ENCODE measurements around the gene CACNA1E. TPM values are rescaled to one million over a fixed set of nuclear protein-coding genes. Genes with fewer than 3 reads are reported as not detected.
A peak's percentile ranks its signal among the peaks of the same experiment; 100 is the strongest.

Gene CACNA1E
- polyA plus RNA-seq (2013, experiment 1 of 2): 0.61 TPM
- polyA plus RNA-seq (2013, experiment 2 of 2): 0.40 TPM

DNA sequence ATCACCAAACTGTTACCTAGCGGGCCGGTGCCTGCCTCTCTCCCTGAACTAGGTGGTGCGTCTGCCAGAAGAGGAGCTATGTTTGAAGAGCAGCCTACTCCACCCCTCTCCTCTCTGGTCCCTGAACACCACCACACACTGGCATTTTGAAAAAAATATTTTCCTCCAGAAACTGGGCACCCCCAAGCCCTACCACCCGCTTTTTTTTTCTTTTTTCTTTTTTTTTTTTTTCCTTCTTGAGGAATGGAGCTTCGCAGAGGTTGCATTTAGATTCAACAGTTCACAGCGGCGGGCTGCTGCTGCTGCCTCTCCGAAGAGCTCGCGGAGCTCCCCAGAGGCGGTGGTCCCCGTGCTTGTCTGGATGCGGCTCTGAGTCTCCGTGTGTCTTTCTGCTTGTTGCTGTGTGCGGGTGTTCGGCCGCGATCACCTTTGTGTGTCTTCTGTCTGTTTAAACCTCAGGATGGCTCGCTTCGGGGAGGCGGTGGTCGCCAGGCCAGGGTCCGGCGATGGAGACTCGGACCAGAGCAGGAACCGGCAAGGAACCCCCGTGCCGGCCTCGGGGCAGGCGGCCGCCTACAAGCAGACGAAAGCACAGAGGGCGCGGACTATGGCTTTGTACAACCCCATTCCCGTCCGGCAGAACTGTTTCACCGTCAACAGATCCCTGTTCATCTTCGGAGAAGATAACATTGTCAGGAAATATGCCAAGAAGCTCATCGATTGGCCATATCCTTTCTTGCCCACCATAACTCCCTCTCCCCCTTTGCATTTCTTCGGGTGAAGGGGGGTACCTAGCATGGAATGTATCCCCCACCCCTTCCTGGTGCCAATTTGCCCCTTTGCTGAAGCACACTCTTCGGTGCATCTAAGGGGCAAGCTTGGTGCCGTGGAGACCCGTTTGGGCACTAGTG lies at the start of gene CACNA1E:
TSS of gene CACNA1E (plus strand) at position 233 of the 911 bp plus-strand sequence. CDS start at position 461, 228 bp downstream.
- Histone ChIP-seq H3K79me1 (ENCODE audit: low read depth, low read length) (no peaks in the 10 kb centered on the region), H3K23ac (ENCODE audit: low read depth, low read length, poor library complexity) (no peak within 1 kb of the TSS), H3K4me3 (ENCODE audit: low read length in 2 of 2) (peak within 1 kb of the TSS in 1 of 2 donors; percentile 76), H3K27me3 (ENCODE audit: control insufficient read depth in 3 of 3, insufficient read depth in 3 of 3, low read depth in 1 of 3, low read length in 3 of 3) (peaks cover 6 to 87% (median 42%) of the 10 kb centered on the region in 3 experiments), H3K4ac (ENCODE audit: low read length) (no peak within 1 kb of the TSS), H2BK120ac (ENCODE audit: low read depth, low read length) (peak within 1 kb of the TSS; percentile 69), H3K9me3 (replicated peaks in 1 of 2; ENCODE audit: control insufficient read depth in 2 of 2, insufficient read depth in 1 of 2, low read depth in 1 of 2, low read length in 2 of 2) (peaks cover 0 to 4% of the 10 kb centered on the region in 2 donors), H4K91ac (ENCODE audit: low read depth, low read length, poor library complexity) (no peak within 1 kb of the TSS), H2AK5ac (ENCODE audit: low read depth, low read length) (no peak within 1 kb of the TSS), H2AFZ (ENCODE audit: low read length) (peak within 1 kb of the TSS; percentile 89), H3K14ac (ENCODE audit: low read length) (no peak within 1 kb of the TSS), H2BK12ac (ENCODE audit: low read length) (peak within 1 kb of the TSS; percentile 49), H3K9ac (ENCODE audit: low read depth, low read length, poor library complexity) (peak within 1 kb of the TSS; percentile 79), H3K4me1 (ENCODE audit: control insufficient read depth in 2 of 2, insufficient read depth in 1 of 2, low read depth in 1 of 2, low read length in 2 of 2) (peaks cover 0 to 17% of the 10 kb centered on the region in 2 donors), H2BK5ac (ENCODE audit: low read length) (no peak within 1 kb of the TSS), H3K36me3 (replicated peaks in 1 of 2; ENCODE audit: control insufficient read depth in 2 of 2, insufficient read depth in 2 of 2, low read length in 2 of 2) (no peaks in the 10 kb centered on the region), H3K27ac (replicated peaks; ENCODE audit: low read length) (no peak within 1 kb of the TSS), H4K8ac (ENCODE audit: low read depth, low read length) (no peak within 1 kb of the TSS), H3K18ac (ENCODE audit: low read length) (peak within 1 kb of the TSS; percentile 93), H3K4me2 (ENCODE audit: insufficient read depth, low read length, poor library complexity, severe bottlenecking) (peak within 1 kb of the TSS; percentile 97), H2BK15ac (ENCODE audit: low read length) (peak within 1 kb of the TSS; percentile 60)
- no CpG with 5 or more reads among the region's 43 CpGs for WGBS, 2 donors (ENCODE audit: extremely low coverage in 2 of 2, insufficient read length in 2 of 2, insufficient replicate concordance in 1 of 2)
- DNase-seq (ENCODE audit: low spot score): no peak

- H4K8ac ChIP-seq (ENCODE audit: low read depth, low read length): no peak overlapping the region
- no peaks in the 10 kb centered on the region for H3K27me3 ChIP-seq (ENCODE audit: control insufficient read depth in 3 of 3, insufficient read depth in 3 of 3, low read depth in 1 of 3, low read length in 3 of 3)
- H3K4me3 ChIP-seq (ENCODE audit: low read length in 2 of 2): no peak overlapping the region
- H4K91ac ChIP-seq (ENCODE audit: low read depth, low read length, poor library complexity): no peak overlapping the region
- no peak overlapping the region for H2BK5ac ChIP-seq (ENCODE audit: low read length)
- H2BK15ac ChIP-seq (ENCODE audit: low read length): no peak overlapping the region
- no peak overlapping the region for H3K14ac ChIP-seq (ENCODE audit: low read length)
- H2BK12ac ChIP-seq (ENCODE audit: low read length): no peak overlapping the region
- no peak overlapping the region for H2BK120ac ChIP-seq (ENCODE audit: low read depth, low read length)
- H3K4me1 ChIP-seq (ENCODE audit: control insufficient read depth in 2 of 2, insufficient read depth in 1 of 2, low read depth in 1 of 2, low read length in 2 of 2): peaks cover 0 to 2% of the 10 kb centered on the region in 2 donors
- no peak overlapping the region for H3K9ac ChIP-seq (ENCODE audit: low read depth, low read length, poor library complexity)
- no peaks in the 10 kb centered on the region for H3K9me3 ChIP-seq (replicated peaks in 1 of 2; ENCODE audit: control insufficient read depth in 2 of 2, insufficient read depth in 1 of 2, low read depth in 1 of 2, low read length in 2 of 2)
- H3K23ac ChIP-seq (ENCODE audit: low read depth, low read length, poor library complexity): no peak overlapping the region
- no peak for DNase-seq (ENCODE audit: low spot score)
- no peak overlapping the region for H3K4me2 ChIP-seq (ENCODE audit: insufficient read depth, low read length, poor library complexity, severe bottlenecking)
- H3K36me3 ChIP-seq (replicated peaks in 1 of 2; ENCODE audit: control insufficient read depth in 2 of 2, insufficient read depth in 2 of 2, low read length in 2 of 2): no peaks in the 10 kb centered on the region
- H3K18ac ChIP-seq (ENCODE audit: low read length): no peak overlapping the region
- H2AFZ ChIP-seq (ENCODE audit: low read length): no peak overlapping the region
- no CpG with 5 or more reads among the region's 3 CpGs for WGBS, 2 donors (ENCODE audit: extremely low coverage in 2 of 2, insufficient read length in 2 of 2, insufficient replicate concordance in 1 of 2)
- no peak overlapping the region for H3K27ac ChIP-seq (replicated peaks; ENCODE audit: low read length)
- no peak overlapping the region for H3K4ac ChIP-seq (ENCODE audit: low read length)
- no peak overlapping the region for H2AK5ac ChIP-seq (ENCODE audit: low read depth, low read length)
- no peaks in the 10 kb centered on the region for H3K79me1 ChIP-seq (ENCODE audit: low read depth, low read length)
Observed at GRCh38 chr1:181433931-181434330, 49.4 kb upstream of the CACNA1E start.

DNA sequence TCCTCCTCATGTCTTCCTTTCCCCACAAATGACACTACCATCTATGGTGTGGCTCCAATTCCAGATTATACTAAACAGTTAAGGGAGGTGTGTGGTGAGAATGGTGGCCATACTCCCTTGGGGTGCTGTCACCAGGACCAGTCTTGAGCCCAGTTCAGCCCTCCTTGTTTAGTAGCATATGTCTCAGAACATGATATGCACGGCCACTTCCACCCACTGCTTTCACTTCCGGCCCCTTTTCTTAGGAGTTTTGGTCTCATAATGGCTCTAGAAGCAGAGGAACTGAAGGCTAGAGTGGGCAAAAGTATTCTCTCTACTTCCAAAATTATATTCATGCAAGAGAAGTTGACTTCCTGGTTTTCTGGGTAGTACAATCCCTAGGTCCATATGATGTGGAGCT lies 45.3 kb upstream of the CACNA1E start:
- Histone ChIP-seq H4K8ac (ENCODE audit: low read depth, low read length) (no peak overlapping the region), H4K91ac (ENCODE audit: low read depth, low read length, poor library complexity) (no peak overlapping the region), H2BK5ac (ENCODE audit: low read length) (no peak overlapping the region), H3K27ac (replicated peaks; ENCODE audit: low read length) (no peak overlapping the region), H3K23ac (ENCODE audit: low read depth, low read length, poor library complexity) (no peak overlapping the region), H2BK120ac (ENCODE audit: low read depth, low read length) (no peak overlapping the region), H3K14ac (ENCODE audit: low read length) (no peak overlapping the region), H3K9ac (ENCODE audit: low read depth, low read length, poor library complexity) (no peak overlapping the region), H2AK5ac (ENCODE audit: low read depth, low read length) (no peak overlapping the region), H3K4me1 (ENCODE audit: control insufficient read depth in 2 of 2, insufficient read depth in 1 of 2, low read depth in 1 of 2, low read length in 2 of 2) (peaks cover 0 to 2% of the 10 kb centered on the region in 2 donors), H3K4ac (ENCODE audit: low read length) (no peak overlapping the region), H3K18ac (ENCODE audit: low read length) (no peak overlapping the region), H3K36me3 (replicated peaks in 1 of 2; ENCODE audit: control insufficient read depth in 2 of 2, insufficient read depth in 2 of 2, low read length in 2 of 2) (no peaks in the 10 kb centered on the region), H3K79me1 (ENCODE audit: low read depth, low read length) (no peaks in the 10 kb centered on the region), H2BK15ac (ENCODE audit: low read length) (no peak overlapping the region), H3K4me2 (ENCODE audit: insufficient read depth, low read length, poor library complexity, severe bottlenecking) (no peak overlapping the region), H3K27me3 (ENCODE audit: control insufficient read depth in 3 of 3, insufficient read depth in 3 of 3, low read depth in 1 of 3, low read length in 3 of 3) (no peaks in the 10 kb centered on the region), H2BK12ac (ENCODE audit: low read length) (no peak overlapping the region), H3K9me3 (replicated peaks in 1 of 2; ENCODE audit: control insufficient read depth in 2 of 2, insufficient read depth in 1 of 2, low read depth in 1 of 2, low read length in 2 of 2) (no peaks in the 10 kb centered on the region), H2AFZ (ENCODE audit: low read length) (no peak overlapping the region), H3K4me3 (ENCODE audit: low read length in 2 of 2) (no peak overlapping the region)
- no CpG with 5 or more reads among the region's 2 CpGs for WGBS, 2 donors (ENCODE audit: extremely low coverage in 2 of 2, insufficient read length in 2 of 2, insufficient replicate concordance in 1 of 2)
- no peak for DNase-seq (ENCODE audit: low spot score)

DNA sequence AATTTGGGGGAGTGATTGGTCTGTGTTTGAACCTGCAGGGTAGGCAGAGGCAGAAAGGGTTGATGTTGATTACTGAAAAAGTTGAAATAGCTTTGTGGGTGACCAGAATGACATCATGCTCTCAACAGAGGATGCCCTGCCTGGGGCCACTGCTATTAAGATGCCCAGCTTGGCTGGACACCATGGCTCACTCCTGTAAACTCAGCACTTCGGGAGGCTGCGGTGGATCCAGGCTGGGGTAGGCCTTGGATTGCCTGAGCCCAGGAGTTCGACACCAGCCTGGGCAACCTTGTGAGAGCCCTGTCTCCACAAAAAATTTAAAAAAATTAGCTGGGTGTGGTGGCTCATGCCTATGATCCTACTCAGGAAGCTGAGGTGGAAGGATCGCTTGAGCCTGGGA lies 42.8 kb upstream of the CACNA1E start:
- Histone ChIP-seq H3K4me1 (ENCODE audit: control insufficient read depth in 2 of 2, insufficient read depth in 1 of 2, low read depth in 1 of 2, low read length in 2 of 2) (no peaks in the 10 kb centered on the region), H3K9ac (ENCODE audit: low read depth, low read length, poor library complexity) (no peak overlapping the region), H3K18ac (ENCODE audit: low read length) (no peak overlapping the region), H3K23ac (ENCODE audit: low read depth, low read length, poor library complexity) (no peak overlapping the region), H4K8ac (ENCODE audit: low read depth, low read length) (no peak overlapping the region), H2AK5ac (ENCODE audit: low read depth, low read length) (no peak overlapping the region), H2AFZ (ENCODE audit: low read length) (no peak overlapping the region), H2BK15ac (ENCODE audit: low read length) (no peak overlapping the region), H3K27me3 (ENCODE audit: control insufficient read depth in 3 of 3, insufficient read depth in 3 of 3, low read depth in 1 of 3, low read length in 3 of 3) (no peaks in the 10 kb centered on the region), H2BK120ac (ENCODE audit: low read depth, low read length) (no peak overlapping the region), H2BK12ac (ENCODE audit: low read length) (no peak overlapping the region), H3K14ac (ENCODE audit: low read length) (no peak overlapping the region), H4K91ac (ENCODE audit: low read depth, low read length, poor library complexity) (no peak overlapping the region), H3K36me3 (replicated peaks in 1 of 2; ENCODE audit: control insufficient read depth in 2 of 2, insufficient read depth in 2 of 2, low read length in 2 of 2) (no peaks in the 10 kb centered on the region), H3K4ac (ENCODE audit: low read length) (no peak overlapping the region), H3K4me2 (ENCODE audit: insufficient read depth, low read length, poor library complexity, severe bottlenecking) (no peak overlapping the region), H3K9me3 (replicated peaks in 1 of 2; ENCODE audit: control insufficient read depth in 2 of 2, insufficient read depth in 1 of 2, low read depth in 1 of 2, low read length in 2 of 2) (no peaks in the 10 kb centered on the region), H3K79me1 (ENCODE audit: low read depth, low read length) (no peaks in the 10 kb centered on the region), H2BK5ac (ENCODE audit: low read length) (no peak overlapping the region), H3K4me3 (ENCODE audit: low read length in 2 of 2) (no peak overlapping the region), H3K27ac (replicated peaks; ENCODE audit: low read length) (no peak overlapping the region)
- WGBS, 2 donors (ENCODE audit: extremely low coverage in 2 of 2, insufficient read length in 2 of 2, insufficient replicate concordance in 1 of 2): no CpG with 5 or more reads among the region's 4 CpGs
- no peak for DNase-seq (ENCODE audit: low spot score)

Measured in neuronal stem cell (in vitro differentiated cells).